Measurements from ENCODE around the gene PEMT.

DNA sequence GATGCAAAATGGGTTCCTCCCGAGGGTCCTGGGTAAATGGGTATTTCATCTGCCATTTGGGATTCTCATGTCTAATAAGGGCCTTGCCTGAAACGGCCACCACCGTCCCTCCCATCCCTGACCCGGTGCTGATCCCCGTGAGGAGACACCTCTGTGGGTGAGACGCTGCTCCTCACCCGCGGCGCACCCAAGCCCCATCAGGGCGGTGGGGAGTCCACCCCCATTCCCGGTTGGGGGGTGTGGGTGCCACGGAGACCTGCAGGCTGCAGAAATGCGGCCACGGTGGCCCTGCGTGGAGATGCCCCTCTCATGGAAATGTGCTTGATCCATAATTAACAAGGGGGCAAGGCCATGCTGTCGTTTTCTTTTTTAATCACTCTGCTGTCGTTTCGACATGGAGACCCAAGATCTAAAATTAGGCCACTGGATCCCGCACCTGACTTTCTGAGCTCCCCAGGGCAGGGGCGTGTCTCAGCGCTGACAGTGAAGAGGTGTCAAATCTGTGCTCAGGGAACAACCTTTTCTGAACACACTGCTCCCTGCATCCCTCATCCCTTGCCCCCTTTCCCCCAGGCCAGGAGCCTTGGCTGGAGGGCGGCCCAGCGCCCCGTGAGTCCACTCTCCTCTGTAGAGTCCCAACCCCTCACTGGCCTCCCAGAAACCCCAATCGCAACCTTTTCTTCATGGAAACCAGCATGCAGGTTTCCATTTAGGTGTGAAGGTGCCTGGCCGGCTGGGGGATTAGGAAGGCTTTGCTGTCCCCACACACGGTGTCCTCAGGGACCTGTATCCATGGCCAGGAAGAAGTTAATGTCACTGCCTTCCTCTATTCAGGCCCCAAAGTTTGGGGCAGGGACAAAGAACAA, 38.9 kb downstream of the PEMT start:
- no peak for TF ChIP-seq EZH2phosphoT487 (IDR thresholded peaks at IDR 0.05; ENCODE audit: unreplicated experiment)
- TF ChIP-seq, protein P1, sequence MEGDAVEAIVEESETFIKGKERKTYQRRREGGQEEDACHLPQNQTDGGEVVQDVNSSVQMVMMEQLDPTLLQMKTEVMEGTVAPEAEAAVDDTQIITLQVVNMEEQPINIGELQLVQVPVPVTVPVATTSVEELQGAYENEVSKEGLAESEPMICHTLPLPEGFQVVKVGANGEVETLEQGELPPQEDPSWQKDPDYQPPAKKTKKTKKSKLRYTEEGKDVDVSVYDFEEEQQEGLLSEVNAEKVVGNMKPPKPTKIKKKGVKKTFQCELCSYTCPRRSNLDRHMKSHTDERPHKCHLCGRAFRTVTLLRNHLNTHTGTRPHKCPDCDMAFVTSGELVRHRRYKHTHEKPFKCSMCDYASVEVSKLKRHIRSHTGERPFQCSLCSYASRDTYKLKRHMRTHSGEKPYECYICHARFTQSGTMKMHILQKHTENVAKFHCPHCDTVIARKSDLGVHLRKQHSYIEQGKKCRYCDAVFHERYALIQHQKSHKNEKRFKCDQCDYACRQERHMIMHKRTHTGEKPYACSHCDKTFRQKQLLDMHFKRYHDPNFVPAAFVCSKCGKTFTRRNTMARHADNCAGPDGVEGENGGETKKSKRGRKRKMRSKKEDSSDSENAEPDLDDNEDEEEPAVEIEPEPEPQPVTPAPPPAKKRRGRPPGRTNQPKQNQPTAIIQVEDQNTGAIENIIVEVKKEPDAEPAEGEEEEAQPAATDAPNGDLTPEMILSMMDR (conservative IDR thresholded peaks at IDR 0.05; ENCODE audit: low read depth in 2 of 2), result no peak
- no peak for TF ChIP-seq CREB1 (CRISPR knock-in tag; IDR thresholded peaks at IDR 0.05; ENCODE audit: low read depth)
- TF ChIP-seq POLR2AphosphoS5 (IDR thresholded peaks at IDR 0.05; ENCODE audit: low read depth), result no peak
- no peak for TF ChIP-seq JUNB (IDR thresholded peaks at IDR 0.05; ENCODE audit: unreplicated experiment)
- no peak for TF ChIP-seq EZH2 (IDR thresholded peaks at IDR 0.05; ENCODE audit: low read depth, unreplicated experiment)
- no peak for TF ChIP-seq ZNF331 (CRISPR knock-in tag; IDR thresholded peaks at IDR 0.05; ENCODE audit: low read depth)
- no peak for TF ChIP-seq ZNF462 (CRISPR knock-in tag; IDR thresholded peaks at IDR 0.05)
- no peak for TF ChIP-seq ZNF114 (CRISPR knock-in tag; IDR thresholded peaks at IDR 0.05)
